Mucosa of rectum (tissue), 2 donors: ENCODE measurements around the gene SORCS3.

ENCODE experiments used
- H3K27ac ChIP-seq, 2 donors: one replicate each; pipeline ENCODE4 v1.7.0; 2013; ENCODE audit warnings: inconsistent platforms in 2 of 2, low read depth in 2 of 2, low read length in 2 of 2
- H3K27me3 ChIP-seq, 2 donors: one replicate each; pipeline ENCODE4 v1.7.0; 2013; ENCODE audit warnings: low read length in 2 of 2; ENCODE audit not compliant: control insufficient read depth in 2 of 2, insufficient read depth in 2 of 2
- H3K36me3 ChIP-seq, 2 donors: one replicate each; pipeline ENCODE4 v1.7.0; 2013; ENCODE audit warnings: low read length in 2 of 2; ENCODE audit not compliant: control insufficient read depth in 2 of 2, insufficient read depth in 2 of 2
- H3K4me1 ChIP-seq, 2 donors: one replicate each; pipeline ENCODE4 v1.7.0; 2013; ENCODE audit warnings: low read length in 2 of 2, mild to moderate bottlenecking in 1 of 2; ENCODE audit not compliant: control insufficient read depth in 2 of 2, insufficient read depth in 2 of 2
- H3K4me3 ChIP-seq, 2 donors: one replicate each; pipeline ENCODE4 v1.7.0; 2013; ENCODE audit warnings: low read length in 2 of 2
- H3K9ac ChIP-seq, 2 donors: one replicate each; pipeline ENCODE4 v1.7.0; 2013; ENCODE audit warnings: low read length in 2 of 2, low read depth in 1 of 2, mild to moderate bottlenecking in 1 of 2
- H3K9me3 ChIP-seq, 2 donors: one replicate each; pipeline ENCODE4 v1.7.0; 2013; ENCODE audit warnings: low read length in 2 of 2; ENCODE audit not compliant: control insufficient read depth in 2 of 2
- donor health status: healthy.
- donor health status: Normal muscosa, but diverticular disease.

The SORCS3 gene

DNA sequence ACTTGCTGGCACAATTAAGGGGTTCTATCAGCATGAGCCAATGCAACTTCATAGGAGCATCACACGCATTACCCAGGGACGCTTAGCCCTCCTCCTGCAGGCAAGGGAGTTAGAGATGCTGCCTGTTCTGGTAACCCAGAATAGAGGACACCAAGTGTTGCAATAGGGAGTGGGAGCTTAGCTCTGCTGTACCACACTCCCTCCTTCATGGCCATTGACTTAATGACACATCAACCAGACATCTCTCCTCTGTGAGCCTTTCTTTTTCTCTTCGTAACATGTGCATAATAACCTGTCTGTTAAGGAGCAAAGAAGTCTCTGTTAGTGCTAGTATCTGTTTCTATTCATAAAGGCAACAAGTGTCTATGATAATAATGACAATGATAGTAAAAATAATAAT, 282.4 kb downstream of the SORCS3 start:
- H3K36me3 ChIP-seq = no peaks in the 10 kb centered on the region
- H3K9me3 ChIP-seq = no peaks in the 10 kb centered on the region
- H3K27ac ChIP-seq = no peak overlapping the region
- no peak overlapping the region for H3K4me3 ChIP-seq
- H3K4me1 ChIP-seq = no peaks in the 10 kb centered on the region
- H3K9ac ChIP-seq = no peak overlapping the region
- H3K27me3 ChIP-seq = no peaks in the 10 kb centered on the region

GRCh38 chr10:104924101-104924795, 283.2 kb downstream of the SORCS3 start:
- Histone ChIP-seq H3K27ac (no peak overlapping the region), H3K36me3 (no peaks in the 10 kb centered on the region), H3K4me1 (no peaks in the 10 kb centered on the region), H3K9me3 (no peaks in the 10 kb centered on the region), H3K4me3 (no peak overlapping the region), H3K9ac (no peak overlapping the region), H3K27me3 (no peaks in the 10 kb centered on the region)

- H3K9me3 ChIP-seq = no peaks in the 10 kb centered on the region
Measured at GRCh38 chr10:104925232-104925851, 284.3 kb downstream of the SORCS3 start.

DNA sequence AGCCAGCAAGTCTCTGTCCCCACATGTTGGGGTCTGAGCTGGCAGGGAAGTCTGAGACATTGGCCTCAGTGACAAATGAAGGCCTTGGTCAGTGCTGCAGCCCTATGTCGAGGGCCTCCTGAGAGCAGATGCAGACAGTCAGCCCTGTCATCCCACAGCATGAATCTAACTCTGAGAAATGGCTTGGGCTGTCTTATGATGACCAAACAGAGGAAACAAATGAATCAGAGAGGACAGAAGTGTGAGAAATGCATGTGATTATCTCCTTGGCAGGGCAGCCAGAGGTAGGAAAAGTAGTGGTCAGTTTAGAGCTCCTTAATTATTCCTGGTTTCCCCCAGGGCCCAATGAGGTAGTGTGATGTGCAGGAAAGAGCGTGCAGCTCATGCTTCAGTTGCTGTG, 287.6 kb downstream of the SORCS3 start:
- Histone ChIP-seq H3K27me3 (no peaks in the 10 kb centered on the region), H3K9ac (no peak overlapping the region), H3K9me3 (no peaks in the 10 kb centered on the region), H3K27ac (no peak overlapping the region), H3K36me3 (no peaks in the 10 kb centered on the region), H3K4me3 (no peak overlapping the region), H3K4me1 (no peaks in the 10 kb centered on the region)

More at GRCh38 chr10:104925232-104925851, 284.3 kb downstream of the SORCS3 start:
- H3K4me1 ChIP-seq = no peaks in the 10 kb centered on the region
- no peak overlapping the region for H3K4me3 ChIP-seq
- no peak overlapping the region for H3K9ac ChIP-seq
- H3K36me3 ChIP-seq = no peaks in the 10 kb centered on the region
- H3K27ac ChIP-seq = no peak overlapping the region
- H3K27me3 ChIP-seq = no peaks in the 10 kb centered on the region

DNA sequence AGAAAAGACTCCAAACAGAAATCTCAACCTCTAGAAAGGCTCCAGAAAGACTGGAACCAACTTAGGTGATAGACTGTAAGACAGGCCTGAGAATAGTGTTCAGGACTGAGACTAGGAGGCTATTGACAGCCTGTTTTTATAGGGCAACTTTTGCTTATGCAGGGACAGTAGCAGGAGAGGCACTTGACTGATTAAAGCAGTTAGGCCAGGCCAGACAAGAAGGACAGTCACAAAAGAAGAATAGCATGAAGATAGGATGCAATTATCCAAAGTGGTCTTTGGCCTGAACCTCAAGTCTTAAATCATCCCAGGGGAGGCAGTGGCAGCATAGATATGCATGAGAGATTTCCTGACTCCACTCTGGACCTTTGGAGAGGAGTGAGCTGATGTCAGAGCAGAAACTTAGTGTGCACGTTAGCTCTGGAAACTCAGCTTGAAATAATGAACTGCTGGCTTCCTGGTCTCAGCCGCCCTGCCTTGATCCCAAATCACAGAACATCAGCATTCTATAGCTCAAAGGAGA, 290.6 kb downstream of the SORCS3 start:
- Histone ChIP-seq H3K4me3 (no peak overlapping the region), H3K27ac (no peak overlapping the region), H3K4me1 (no peaks in the 10 kb centered on the region)

GRCh38 chr10:104935656-104936055, 294.6 kb downstream of the SORCS3 start:
- Histone ChIP-seq H3K27me3 (no peaks in the 10 kb centered on the region), H3K4me3 (no peak overlapping the region), H3K4me1 (no peaks in the 10 kb centered on the region), H3K9me3 (no peaks in the 10 kb centered on the region), H3K27ac (no peak overlapping the region), H3K9ac (no peak overlapping the region), H3K36me3 (no peaks in the 10 kb centered on the region)

More for the DNA sequence above, 290.6 kb downstream of the SORCS3 start:
- Histone ChIP-seq H3K27me3 (no peaks in the 10 kb centered on the region), H3K36me3 (no peaks in the 10 kb centered on the region), H3K9ac (no peak overlapping the region), H3K9me3 (no peaks in the 10 kb centered on the region)

- no peak overlapping the region for H3K9ac ChIP-seq
- no peak overlapping the region for H3K27ac ChIP-seq
- no peaks in the 10 kb centered on the region for H3K27me3 ChIP-seq
- no peaks in the 10 kb centered on the region for H3K9me3 ChIP-seq
- H3K4me1 ChIP-seq = no peaks in the 10 kb centered on the region
- no peaks in the 10 kb centered on the region for H3K36me3 ChIP-seq
- no peak overlapping the region for H3K4me3 ChIP-seq
Measured at GRCh38 chr10:104937567-104937966, 296.5 kb downstream of the SORCS3 start.

DNA sequence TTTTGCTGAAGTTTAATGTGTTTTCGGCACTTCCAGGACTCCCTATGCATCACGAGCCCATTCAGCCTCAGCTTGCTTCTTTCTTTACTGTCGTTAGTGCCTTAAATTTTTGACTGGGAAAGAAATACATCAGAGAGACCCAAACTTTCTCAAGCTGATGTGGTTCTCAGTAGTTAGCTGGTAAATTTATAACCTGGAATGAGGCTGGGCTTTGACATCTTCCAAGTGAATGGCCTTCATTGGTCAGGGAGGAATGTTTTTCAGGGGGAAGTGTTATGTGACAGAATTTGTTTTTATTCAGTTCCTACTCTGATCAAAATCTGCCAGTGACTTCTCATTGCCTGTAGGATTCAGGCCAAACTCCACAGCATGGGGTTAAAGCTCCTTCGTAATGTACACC, 296.9 kb downstream of the SORCS3 start:
- no peaks in the 10 kb centered on the region for H3K4me1 ChIP-seq
- H3K27ac ChIP-seq = no peak overlapping the region
- H3K4me3 ChIP-seq = no peak overlapping the region
- H3K9me3 ChIP-seq = no peaks in the 10 kb centered on the region
- no peaks in the 10 kb centered on the region for H3K27me3 ChIP-seq
- H3K9ac ChIP-seq = no peak overlapping the region
- no peaks in the 10 kb centered on the region for H3K36me3 ChIP-seq

- no peaks in the 10 kb centered on the region for H3K4me1 ChIP-seq
- no peak overlapping the region for H3K4me3 ChIP-seq
- no peak overlapping the region for H3K27ac ChIP-seq
- no peaks in the 10 kb centered on the region for H3K36me3 ChIP-seq
- H3K27me3 ChIP-seq = no peaks in the 10 kb centered on the region
- H3K9me3 ChIP-seq = no peaks in the 10 kb centered on the region
- H3K9ac ChIP-seq = no peak overlapping the region
Measured at GRCh38 chr10:104941662-104942061, 300.6 kb downstream of the SORCS3 start.

- H3K4me3 ChIP-seq = no peak overlapping the region
- H3K27ac ChIP-seq = no peak overlapping the region
- H3K9me3 ChIP-seq = no peaks in the 10 kb centered on the region
- no peaks in the 10 kb centered on the region for H3K36me3 ChIP-seq
- H3K4me1 ChIP-seq = no peaks in the 10 kb centered on the region
- no peak overlapping the region for H3K9ac ChIP-seq
- no peaks in the 10 kb centered on the region for H3K27me3 ChIP-seq
Measured at GRCh38 chr10:104947314-104947713, 306.2 kb downstream of the SORCS3 start.
